ENCODE measurements around the gene CMPK2.

- no peak for TF ChIP-seq CTCF (IDR thresholded peaks at IDR 0.05; ENCODE audit: low read length)
- no peak for TF ChIP-seq EZH2 (IDR thresholded peaks at IDR 0.05; ENCODE audit: borderline replicate concordance, low read length)
Measured at GRCh38 chr2:6833300-6833604, 32.5 kb downstream of the CMPK2 start.

All from OCI-LY1 (cell line).